HepG2 (cell line): Measurements from ENCODE around the gene KCND2. TPM values are rescaled to one million over a fixed set of nuclear protein-coding genes. Genes with fewer than 3 reads are reported as not detected.
A peak's percentile ranks its signal among the peaks of the same experiment; 100 is the strongest.

Experiments used
- BCL3 ChIP-seq: sonication (generic); formaldehyde crosslinking; IDR thresholded peaks from 2 replicates; pipeline ENCODE4 v1.5.1; 2020; ENCODE audit warnings: mild to moderate bottlenecking, missing genetic modification reagents, moderate library complexity
- GABPA ChIP-seq, 2 experiments: IDR thresholded peaks; 2 replicates each; pipeline ENCODE4 v1.6.1; 2011 to 2016; ENCODE audit warnings: low read depth in 2 of 2, low read length in 1 of 2, missing biosample characterization in 1 of 2, missing genetic modification characterization in 1 of 2
- HNF1A ChIP-seq, 2 experiments: sonication (generic) in 1 of 2; formaldehyde crosslinking in 1 of 2; IDR thresholded peaks; 2 replicates each; pipeline versions ENCODE4 v1.4.0 to v1.6.1; 2016 to 2020; ENCODE audit warnings: borderline replicate concordance in 1 of 2, low read depth in 1 of 2, mild to moderate bottlenecking in 1 of 2, missing genetic modification reagents in 1 of 2
- HNRNPL ChIP-seq: fragments of 200-400 bp; formaldehyde crosslinking; IDR thresholded peaks from 2 replicates; pipeline ENCODE4 v1.6.1; 2017; ENCODE audit warnings: mild to moderate bottlenecking, low read depth, low read length
- HNRNPUL1 ChIP-seq: fragments of 200-400 bp; formaldehyde crosslinking; IDR thresholded peaks from 2 replicates; pipeline ENCODE4 v1.6.1; 2017; ENCODE audit warnings: low read depth, mild to moderate bottlenecking, low read length, moderate library complexity
- KDM2A ChIP-seq: sonication (generic); formaldehyde crosslinking; IDR thresholded peaks from 2 replicates; pipeline ENCODE4 v1.4.0; 2020; ENCODE audit warnings: low read depth, missing genetic modification reagents, borderline replicate concordance
- SALL2 ChIP-seq: sonication (generic); formaldehyde crosslinking; IDR thresholded peaks from 2 replicates; pipeline ENCODE4 v1.8.1; 2023; ENCODE audit warnings: mild to moderate bottlenecking, missing genetic modification reagents, inconsistent platforms
- SKIL ChIP-seq: sonication (generic); formaldehyde crosslinking; IDR thresholded peaks from 2 replicates; pipeline ENCODE4 v1.8.0; 2022; ENCODE audit warnings: missing genetic modification reagents, mild to moderate bottlenecking, moderate library complexity, borderline replicate concordance
- SMC3 ChIP-seq: IDR thresholded peaks from 2 replicates; pipeline ENCODE4 v1.6.1; 2011; ENCODE audit warnings: low read length, improper control_type of control experiment
- XRCC5 ChIP-seq: fragments of 200-400 bp; formaldehyde crosslinking; optimal IDR thresholded peaks from 2 replicates; pipeline ENCODE3; 2017; ENCODE audit warnings: mild to moderate bottlenecking, low read length
- ZNF704 ChIP-seq: sonication (generic); formaldehyde crosslinking; IDR thresholded peaks from 2 replicates; pipeline ENCODE4 v1.8.1; 2023; ENCODE audit warnings: mild to moderate bottlenecking, inconsistent platforms, moderate library complexity, missing genetic modification reagents, borderline replicate concordance
- ZNF773 ChIP-seq: sonication (generic); formaldehyde crosslinking; IDR thresholded peaks from 2 replicates; pipeline ENCODE4 v1.4.0; 2020; ENCODE audit warnings: missing genetic modification reagents, borderline replicate concordance
- polyA plus RNA-seq, 8 experiments: library from polyadenylated mRNA; depleted of rRNA in 3 of 8; stranded (reverse) in 7 of 8; unstranded in 1 of 8; fragments of >200 nt; fragmentation: Illumina TruSeq in 4 of 8; extraction: Trizol in 4 of 8; gene quantifications; 2 replicates each; pipeline versions ENCODE4 v1.2.1 to v1.2.3, GENCODE V29; 2011 to 2016; ENCODE audit warnings: low read depth in 4 of 8, missing spikeins in 1 of 8, mixed read lengths in 1 of 8; ENCODE audit not compliant: insufficient read depth in 1 of 8
- total RNA-seq, 5 experiments: library from RNA; depleted of rRNA; stranded (reverse); fragments of >200 nt; fragmentation: Illumina TruSeq; extraction: Trizol; gene quantifications; 2 replicates each; pipeline ENCODE4 v1.2.3, GENCODE V29; 2016; ENCODE audit warnings: low read depth in 1 of 5
- TF ChIP-seq, protein P1 (sequence below): sonication (generic); formaldehyde crosslinking; IDR thresholded peaks from 2 replicates; pipeline ENCODE4 v1.5.0; 2020; ENCODE audit warnings: mild to moderate bottlenecking, missing genetic modification reagents, borderline replicate concordance

KCND2 gene
- total and polyA plus RNA-seq, 2 of the 13 experiments (the other 11 are each of a cell fraction or from before 2014, with no cell fraction given), result not detected

DNA sequence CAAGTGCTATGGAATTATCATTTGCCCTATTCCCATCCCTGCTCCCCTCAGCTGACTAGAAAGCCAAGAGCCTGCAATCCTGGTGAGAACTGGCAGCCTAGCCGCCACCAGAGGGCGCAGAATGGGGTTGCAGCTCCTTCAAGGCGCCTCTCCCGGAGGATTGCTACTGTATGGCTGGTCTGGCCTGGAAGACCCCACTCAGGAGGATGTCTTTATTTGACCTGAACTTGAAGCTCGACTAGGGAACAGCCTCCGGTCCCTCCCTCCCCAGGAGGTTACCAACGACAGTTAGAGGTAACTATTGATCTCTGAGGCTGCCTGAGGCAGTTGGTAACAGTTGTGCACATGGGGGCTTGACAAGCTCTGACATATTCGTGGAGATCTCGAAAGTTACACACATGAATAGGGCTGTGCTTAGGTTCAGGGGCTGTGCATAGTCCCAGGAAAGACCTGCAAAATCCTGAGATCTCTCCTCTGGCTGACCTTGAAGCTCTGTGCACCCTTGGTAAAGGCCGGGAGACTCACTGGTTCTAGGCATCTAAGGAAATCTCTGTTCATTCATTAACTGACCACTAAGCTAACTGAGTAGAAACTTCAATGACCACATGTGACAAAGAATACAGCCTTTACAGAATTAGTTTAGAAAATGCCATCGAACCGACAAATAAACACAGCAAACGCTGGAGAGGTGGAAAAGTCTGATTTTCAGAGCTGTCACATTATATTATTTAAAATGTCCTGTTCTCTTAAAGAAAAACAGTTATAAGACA, 519.3 kb downstream of the KCND2 start (continued):
- peak; percentile 84 for TF ChIP-seq XRCC5
- 0 out of 2 replicates have a peak, but pooled peaks have one; percentile 40 for TF ChIP-seq KDM2A (CRISPR knock-in tag)
- TF ChIP-seq HNF1A (IDR thresholded peaks at IDR 0.05; ENCODE audit: low read depth), result no peak
- no peak for TF ChIP-seq HNF1A (CRISPR knock-in tag; IDR thresholded peaks at IDR 0.05; ENCODE audit: borderline replicate concordance)
- TF ChIP-seq GABPA (IDR thresholded peaks at IDR 0.05; ENCODE audit: low read depth, low read length), result no peak
- no peak for TF ChIP-seq GABPA (CRISPR knock-in tag; IDR thresholded peaks at IDR 0.05; ENCODE audit: low read depth)
- TF ChIP-seq ZNF773 (CRISPR knock-in tag), result no peak
- TF ChIP-seq, protein P1, sequence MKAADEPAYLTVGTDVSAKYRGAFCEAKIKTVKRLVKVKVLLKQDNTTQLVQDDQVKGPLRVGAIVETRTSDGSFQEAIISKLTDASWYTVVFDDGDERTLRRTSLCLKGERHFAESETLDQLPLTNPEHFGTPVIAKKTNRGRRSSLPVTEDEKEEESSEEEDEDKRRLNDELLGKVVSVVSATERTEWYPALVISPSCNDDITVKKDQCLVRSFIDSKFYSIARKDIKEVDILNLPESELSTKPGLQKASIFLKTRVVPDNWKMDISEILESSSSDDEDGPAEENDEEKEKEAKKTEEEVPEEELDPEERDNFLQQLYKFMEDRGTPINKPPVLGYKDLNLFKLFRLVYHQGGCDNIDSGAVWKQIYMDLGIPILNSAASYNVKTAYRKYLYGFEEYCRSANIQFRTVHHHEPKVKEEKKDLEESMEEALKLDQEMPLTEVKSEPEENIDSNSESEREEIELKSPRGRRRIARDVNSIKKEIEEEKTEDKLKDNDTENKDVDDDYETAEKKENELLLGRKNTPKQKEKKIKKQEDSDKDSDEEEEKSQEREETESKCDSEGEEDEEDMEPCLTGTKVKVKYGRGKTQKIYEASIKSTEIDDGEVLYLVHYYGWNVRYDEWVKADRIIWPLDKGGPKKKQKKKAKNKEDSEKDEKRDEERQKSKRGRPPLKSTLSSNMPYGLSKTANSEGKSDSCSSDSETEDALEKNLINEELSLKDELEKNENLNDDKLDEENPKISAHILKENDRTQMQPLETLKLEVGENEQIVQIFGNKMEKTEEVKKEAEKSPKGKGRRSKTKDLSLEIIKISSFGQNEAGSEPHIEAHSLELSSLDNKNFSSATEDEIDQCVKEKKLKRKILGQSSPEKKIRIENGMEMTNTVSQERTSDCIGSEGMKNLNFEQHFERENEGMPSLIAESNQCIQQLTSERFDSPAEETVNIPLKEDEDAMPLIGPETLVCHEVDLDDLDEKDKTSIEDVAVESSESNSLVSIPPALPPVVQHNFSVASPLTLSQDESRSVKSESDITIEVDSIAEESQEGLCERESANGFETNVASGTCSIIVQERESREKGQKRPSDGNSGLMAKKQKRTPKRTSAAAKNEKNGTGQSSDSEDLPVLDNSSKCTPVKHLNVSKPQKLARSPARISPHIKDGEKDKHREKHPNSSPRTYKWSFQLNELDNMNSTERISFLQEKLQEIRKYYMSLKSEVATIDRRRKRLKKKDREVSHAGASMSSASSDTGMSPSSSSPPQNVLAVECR (CRISPR knock-in tag), result no peak
- TF ChIP-seq HNRNPUL1, result no peak
- no peak for TF ChIP-seq ZNF704 (CRISPR knock-in tag)
- TF ChIP-seq SKIL (CRISPR knock-in tag), result no peak
- peak; percentile 49 for TF ChIP-seq SMC3
- 0 out of 2 replicates have a peak, but pooled peaks have one; percentile 31 for TF ChIP-seq SALL2 (CRISPR knock-in tag)
- no peak for TF ChIP-seq BCL3 (CRISPR knock-in tag)
- no peak for TF ChIP-seq HNRNPL
